Osteoblast (primary cell): ENCODE results near the gene ZFPM1. TPM values are rescaled to one million over a fixed set of nuclear protein-coding genes. Genes with fewer than 3 reads are reported as not detected.

Experiments used
- DNase-seq: peaks from one replicate; pipeline ENCODE4 v3.0.0; 2011; ENCODE audit warnings: low spot score, mixed read lengths; ENCODE audit not compliant: insufficient read length; ENCODE audit errors: missing footprints
- H2AFZ ChIP-seq: 2 replicates; pipeline ENCODE4 v1.6.0; 2011; ENCODE audit warnings: mild to moderate bottlenecking, low read length
- H3K27ac ChIP-seq: 2 replicates; pipeline ENCODE4 v1.5.1; 2011; ENCODE audit warnings: mild to moderate bottlenecking, low read depth, low read length, moderate library complexity
- H3K27me3 ChIP-seq: 2 replicates; pipeline ENCODE4 v1.6.0; 2012; ENCODE audit warnings: mild to moderate bottlenecking, control low read depth, inconsistent platforms, low read length, moderate library complexity; ENCODE audit not compliant: insufficient read depth
- H3K36me3 ChIP-seq: 2 replicates; pipeline ENCODE4 v1.5.1; 2011; ENCODE audit warnings: mild to moderate bottlenecking, low read length, control low read depth, moderate library complexity; ENCODE audit not compliant: insufficient read depth
- H3K4me1 ChIP-seq: 2 replicates; pipeline ENCODE4 v1.5.1; 2011; ENCODE audit warnings: mild to moderate bottlenecking, low read length, control low read depth, moderate library complexity; ENCODE audit not compliant: insufficient read depth
- H3K4me2 ChIP-seq: 2 replicates; pipeline ENCODE4 v1.6.0; 2011; ENCODE audit warnings: mild to moderate bottlenecking, low read length; ENCODE audit not compliant: insufficient read depth
- H3K4me3 ChIP-seq: fragments of 200-600 bp; sonication (generic); 3 replicates; pipeline ENCODE4 v1.5.1; 2012; ENCODE audit warnings: mild to moderate bottlenecking, low read length, inconsistent platforms; ENCODE audit not compliant: insufficient read depth
- H3K79me2 ChIP-seq: 2 replicates; pipeline ENCODE4 v1.6.0; 2012; ENCODE audit warnings: mild to moderate bottlenecking, low read length, control low read depth, inconsistent platforms; ENCODE audit not compliant: insufficient read depth
- H3K9me3 ChIP-seq: 2 replicates; pipeline ENCODE4 v1.5.1; 2011; ENCODE audit warnings: low read depth, low read length, control low read depth
- H4K20me1 ChIP-seq: 2 replicates; pipeline ENCODE4 v1.6.0; 2012; ENCODE audit warnings: mild to moderate bottlenecking, low read length, control low read depth; ENCODE audit not compliant: insufficient read depth
- total RNA-seq: library from RNA; depleted of rRNA; stranded (reverse); fragments of >200 nt; gene quantifications from 2 replicates; pipeline ENCODE4 v1.2.3, GENCODE V29; 2012
- TF ChIP-seq, protein P1 (sequence below): IDR thresholded peaks from 2 replicates; pipeline ENCODE4 v1.5.1; 2011; ENCODE audit warnings: mild to moderate bottlenecking, low read depth, low read length, moderate library complexity; ENCODE audit errors: extremely low read depth

ZFPM1 gene
- total RNA-seq, 1 donor, result 2.2 TPM

DNA sequence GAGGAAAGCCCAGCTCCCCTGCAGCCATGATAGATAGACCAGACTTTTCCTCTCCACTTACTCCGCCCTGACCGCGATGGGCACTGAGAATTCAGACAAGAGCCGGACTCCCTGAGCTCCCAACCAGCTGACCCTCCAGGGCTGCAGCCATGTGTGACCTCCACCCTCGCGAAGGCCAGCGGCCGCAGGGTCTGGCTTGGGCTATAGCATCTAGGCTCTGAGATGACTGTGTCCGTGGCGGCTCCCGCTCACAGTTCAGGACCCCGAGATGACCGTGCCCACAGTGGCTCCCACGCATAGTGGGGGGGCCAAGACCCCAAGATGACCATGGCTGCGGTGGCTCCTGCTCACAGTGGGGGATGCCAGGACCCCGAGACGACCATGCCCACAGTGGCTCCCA, 18.0 kb downstream of the ZFPM1 start:
- DNase-seq, result no peak
- H3K27me3 ChIP-seq, result no peaks in the 10 kb centered on the region
- H3K79me2 ChIP-seq, result no peaks in the 10 kb centered on the region
- no peak overlapping the region for H3K27ac ChIP-seq
- TF ChIP-seq, protein P1, sequence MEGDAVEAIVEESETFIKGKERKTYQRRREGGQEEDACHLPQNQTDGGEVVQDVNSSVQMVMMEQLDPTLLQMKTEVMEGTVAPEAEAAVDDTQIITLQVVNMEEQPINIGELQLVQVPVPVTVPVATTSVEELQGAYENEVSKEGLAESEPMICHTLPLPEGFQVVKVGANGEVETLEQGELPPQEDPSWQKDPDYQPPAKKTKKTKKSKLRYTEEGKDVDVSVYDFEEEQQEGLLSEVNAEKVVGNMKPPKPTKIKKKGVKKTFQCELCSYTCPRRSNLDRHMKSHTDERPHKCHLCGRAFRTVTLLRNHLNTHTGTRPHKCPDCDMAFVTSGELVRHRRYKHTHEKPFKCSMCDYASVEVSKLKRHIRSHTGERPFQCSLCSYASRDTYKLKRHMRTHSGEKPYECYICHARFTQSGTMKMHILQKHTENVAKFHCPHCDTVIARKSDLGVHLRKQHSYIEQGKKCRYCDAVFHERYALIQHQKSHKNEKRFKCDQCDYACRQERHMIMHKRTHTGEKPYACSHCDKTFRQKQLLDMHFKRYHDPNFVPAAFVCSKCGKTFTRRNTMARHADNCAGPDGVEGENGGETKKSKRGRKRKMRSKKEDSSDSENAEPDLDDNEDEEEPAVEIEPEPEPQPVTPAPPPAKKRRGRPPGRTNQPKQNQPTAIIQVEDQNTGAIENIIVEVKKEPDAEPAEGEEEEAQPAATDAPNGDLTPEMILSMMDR, result no peak
- no peaks in the 10 kb centered on the region for H3K4me1 ChIP-seq
- H3K4me3 ChIP-seq, result no peak overlapping the region
- no peaks in the 10 kb centered on the region for H3K36me3 ChIP-seq
- no peak overlapping the region for H2AFZ ChIP-seq
- H4K20me1 ChIP-seq, result peaks cover 9% of the 10 kb centered on the region
- no peaks in the 10 kb centered on the region for H3K9me3 ChIP-seq
- H3K4me2 ChIP-seq, result no peak overlapping the region

DNA sequence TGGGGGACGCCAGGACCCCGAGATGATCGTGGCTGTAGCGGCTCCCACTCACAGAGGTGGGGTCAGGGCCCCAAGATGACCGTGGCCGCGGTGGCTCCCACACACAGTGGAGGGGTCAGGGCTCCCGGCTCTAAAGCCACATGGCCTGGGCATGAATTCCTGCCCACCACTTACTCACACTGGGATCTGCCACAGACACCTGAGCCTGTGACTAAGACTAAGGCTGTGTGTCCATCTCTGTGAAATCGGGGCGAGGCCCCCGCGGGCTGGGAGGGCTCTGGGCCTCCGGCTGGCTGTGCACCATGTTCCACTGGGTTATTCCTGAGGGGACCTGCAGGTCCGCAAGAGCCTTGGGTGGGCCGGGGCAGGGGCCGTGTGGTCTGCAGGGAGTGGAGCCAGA, 18.5 kb downstream of the ZFPM1 start:
- DNase-seq, result peak; percentile 91

DNA sequence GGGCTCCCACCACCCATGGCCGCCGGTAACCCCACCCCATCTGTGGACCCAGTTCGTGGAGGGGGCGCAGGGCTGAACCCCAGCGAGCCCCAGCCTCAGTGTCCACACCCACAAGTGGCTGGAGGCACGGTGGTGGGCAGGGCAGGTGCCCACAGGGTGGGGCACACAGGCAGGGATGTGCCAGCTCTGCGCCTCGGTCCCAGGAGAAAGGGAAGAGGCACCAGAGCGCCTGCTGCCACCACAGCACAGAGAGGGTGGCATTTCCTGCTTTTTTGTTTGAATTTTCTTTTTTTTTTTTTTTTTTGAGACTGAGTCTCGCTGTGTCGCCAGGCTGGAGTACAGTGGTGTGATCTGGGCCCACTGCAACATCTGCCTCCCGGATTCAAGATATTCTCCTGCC, 19.0 kb downstream of the ZFPM1 start:
- H2AFZ ChIP-seq, result no peak overlapping the region
- H3K27me3 ChIP-seq, result no peaks in the 10 kb centered on the region
- H3K27ac ChIP-seq, result no peak overlapping the region
- H3K4me3 ChIP-seq, result no peak overlapping the region
- DNase-seq, result no peak
- H3K4me2 ChIP-seq, result no peak overlapping the region
- no peaks in the 10 kb centered on the region for H3K79me2 ChIP-seq
- peaks cover 12% of the 10 kb centered on the region for H4K20me1 ChIP-seq
- no peaks in the 10 kb centered on the region for H3K9me3 ChIP-seq
- no peaks in the 10 kb centered on the region for H3K36me3 ChIP-seq
- no peaks in the 10 kb centered on the region for H3K4me1 ChIP-seq
- TF ChIP-seq, protein P1, result no peak

More for the DNA sequence above, 18.5 kb downstream of the ZFPM1 start:
- no peak overlapping the region for H3K27ac ChIP-seq
- no peaks in the 10 kb centered on the region for H3K9me3 ChIP-seq
- no peak overlapping the region for H3K4me3 ChIP-seq
- H3K27me3 ChIP-seq, result no peaks in the 10 kb centered on the region
- no peak overlapping the region for H3K4me2 ChIP-seq
- H3K36me3 ChIP-seq, result no peaks in the 10 kb centered on the region
- H3K79me2 ChIP-seq, result no peaks in the 10 kb centered on the region
- H4K20me1 ChIP-seq, result peaks cover 9% of the 10 kb centered on the region
- H3K4me1 ChIP-seq, result no peaks in the 10 kb centered on the region
- TF ChIP-seq, protein P1, result no peak
- no peak overlapping the region for H2AFZ ChIP-seq

DNA sequence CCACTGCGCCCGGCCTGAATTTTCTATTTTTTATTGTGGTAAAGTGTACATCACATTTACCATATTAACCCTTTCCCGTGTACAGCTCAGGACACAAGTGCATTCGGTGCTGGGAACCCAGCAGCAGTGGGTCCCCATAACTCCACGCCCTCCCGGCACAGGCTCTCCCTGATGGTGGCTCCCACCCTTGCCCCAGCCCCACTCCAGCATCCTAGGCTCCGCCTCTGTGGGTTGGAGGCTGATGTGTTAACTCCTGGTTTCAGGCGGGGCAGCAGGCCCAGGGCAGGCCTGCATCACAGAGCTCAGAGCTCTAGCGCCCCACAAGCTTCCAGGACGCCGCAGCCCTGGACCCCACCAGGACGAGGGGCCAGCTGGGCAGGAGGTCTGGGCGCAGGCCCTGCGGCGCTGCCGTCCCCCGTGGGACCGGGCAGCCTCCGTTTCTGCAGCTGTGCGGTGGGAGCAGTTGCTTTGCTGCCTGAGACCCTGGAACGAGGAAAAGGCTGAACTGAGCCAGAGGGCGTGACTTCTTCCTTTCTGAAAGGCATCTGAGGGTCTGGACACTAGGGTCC, 19.6 kb downstream of the ZFPM1 start:
- Histone ChIP-seq H4K20me1 (peaks cover 14% of the 10 kb centered on the region), H2AFZ (no peak overlapping the region), H3K4me2 (no peak overlapping the region), H3K27me3 (no peaks in the 10 kb centered on the region), H3K4me3 (no peak overlapping the region), H3K27ac (no peak overlapping the region), H3K4me1 (no peaks in the 10 kb centered on the region), H3K9me3 (no peaks in the 10 kb centered on the region), H3K36me3 (no peaks in the 10 kb centered on the region), H3K79me2 (no peaks in the 10 kb centered on the region)
- TF ChIP-seq, protein P1, result no peak
- no peak for DNase-seq
